DLD1 (cell line): ENCODE data around the gene SCARF1.
"Not testable (repeated sequence)": the region's sequence is repeated elsewhere in the genome, so short reads cannot be mapped to it uniquely, and the experiment has no call there.

Experiments
- in situ Hi-C: cut with HindIII; loops from 2 replicates; pipeline ENCODE4 v1.10.0; 2017; ENCODE audit warnings: low sequenced_read_pairs

Gene SCARF1

GRCh38 chr17:1645207-1646171, at the start of gene SCARF1:
Gene SCARF1 (minus strand): TSS chr17:1645732. CDS start chr17:1645697, 35 bp downstream.
- in situ Hi-C loops, result no loop called here

- in situ Hi-C loops, result no loop called here
These were observed 47.8 kb upstream of the SCARF1 start for GRCh38 chr17:1693339-1693738.

- in situ Hi-C loops, result no loop called here
These were observed 45.2 kb upstream of the SCARF1 start for GRCh38 chr17:1690544-1691221.

- in situ Hi-C loops, result not testable (repeated sequence)
These were observed 42.9 kb upstream of the SCARF1 start for GRCh38 chr17:1688405-1688804.

GRCh38 chr17:1686086-1686485, 40.6 kb upstream of the SCARF1 start:
- in situ Hi-C loops, result no loop called here

GRCh38 chr17:1684378-1685189, 39.1 kb upstream of the SCARF1 start, which contains the start of gene PRPF8:
Gene PRPF8 (minus strand): TSS chr17:1684867. CDS start chr17:1684571, 296 bp downstream.
- in situ Hi-C loops, result no loop called here

- in situ Hi-C loops, result no loop called here
These were observed 37.9 kb upstream of the SCARF1 start for GRCh38 chr17:1683459-1683858.

- in situ Hi-C loops, result no loop called here
These were observed 30.9 kb upstream of the SCARF1 start for GRCh38 chr17:1676401-1676800.

- in situ Hi-C loops, result no loop called here
These were observed 27.7 kb upstream of the SCARF1 start for GRCh38 chr17:1673041-1673785.

GRCh38 chr17:1663934-1664333, 18.4 kb upstream of the SCARF1 start:
- in situ Hi-C loops, result not testable (repeated sequence)

- in situ Hi-C loops, result no loop called here
These were observed 15.5 kb upstream of the SCARF1 start for GRCh38 chr17:1661045-1661444.

- in situ Hi-C loops, result no loop called here
These were observed 12.6 kb upstream of the SCARF1 start for GRCh38 chr17:1658100-1658499.

GRCh38 chr17:1653735-1654134, 8.2 kb upstream of the SCARF1 start:
- in situ Hi-C loops, result no loop called here

GRCh38 chr17:1652794-1653193, 7.3 kb upstream of the SCARF1 start:
- in situ Hi-C loops, result not testable (repeated sequence)

- in situ Hi-C loops, result no loop called here
These were observed 6.0 kb upstream of the SCARF1 start for GRCh38 chr17:1651559-1651844.

- in situ Hi-C loops, result no loop called here
These were observed 5.4 kb upstream of the SCARF1 start for GRCh38 chr17:1650731-1651558.

GRCh38 chr17:1649844-1650501, 4.4 kb upstream of the SCARF1 start, which contains the start of gene RILP:
Gene RILP (minus strand): TSS chr17:1649866. CDS start chr17:1649804, 62 bp downstream.
- in situ Hi-C loops, result no loop called here

- in situ Hi-C loops, result no loop called here
These were observed 3.7 kb upstream of the SCARF1 start for GRCh38 chr17:1648963-1649843.
